GM19452 (cell line): ENCODE data around the gene BATF2.

Source experiments
- ATAC-seq: cut with Tn5 transposase; IDR thresholded peaks from one replicate; pipeline ENCODE4 v1.9.1; 2021; ENCODE audit not compliant: unreplicated experiment

BATF2 gene

DNA sequence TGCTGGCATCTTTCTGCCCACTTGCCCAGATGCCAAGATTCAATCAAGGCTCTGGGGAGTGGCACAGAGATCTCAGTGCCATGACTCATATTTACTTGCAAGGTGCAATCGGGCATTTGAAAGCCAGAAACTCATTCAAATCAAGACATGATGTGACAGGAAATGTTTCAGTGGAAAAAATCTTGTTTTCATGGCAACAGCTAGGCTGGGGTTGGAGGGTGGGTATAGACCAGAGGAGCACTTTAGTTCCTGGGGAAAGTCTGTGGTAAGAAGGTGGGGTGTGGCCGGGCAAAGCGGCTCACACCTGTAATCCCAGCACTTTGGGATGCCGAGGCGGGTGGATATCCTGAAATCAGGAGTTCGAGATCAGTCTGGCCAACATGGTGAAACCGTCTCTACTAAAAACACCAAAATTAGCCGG, 26.0 kb downstream of the BATF2 start:
- no peak for ATAC-seq

DNA sequence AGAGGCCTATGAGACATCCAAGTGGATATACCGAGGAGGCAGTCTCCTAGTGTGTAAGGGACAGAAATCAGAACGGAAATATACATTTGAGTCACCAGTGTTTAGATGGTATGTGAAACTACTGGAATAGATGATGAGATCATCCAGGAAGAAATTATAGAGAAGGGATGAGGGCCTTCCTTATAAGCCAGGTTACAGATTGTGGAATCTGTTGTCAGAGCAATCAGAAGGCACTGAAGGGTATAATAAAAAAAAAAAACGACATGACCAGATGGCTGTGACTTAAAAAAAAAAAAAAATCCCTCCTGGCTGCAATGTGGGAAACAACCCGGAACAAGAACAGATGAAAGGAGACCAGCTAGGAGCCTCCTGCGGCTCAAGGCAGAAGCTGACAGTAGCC, 27.6 kb downstream of the BATF2 start:
- no peak for ATAC-seq

DNA sequence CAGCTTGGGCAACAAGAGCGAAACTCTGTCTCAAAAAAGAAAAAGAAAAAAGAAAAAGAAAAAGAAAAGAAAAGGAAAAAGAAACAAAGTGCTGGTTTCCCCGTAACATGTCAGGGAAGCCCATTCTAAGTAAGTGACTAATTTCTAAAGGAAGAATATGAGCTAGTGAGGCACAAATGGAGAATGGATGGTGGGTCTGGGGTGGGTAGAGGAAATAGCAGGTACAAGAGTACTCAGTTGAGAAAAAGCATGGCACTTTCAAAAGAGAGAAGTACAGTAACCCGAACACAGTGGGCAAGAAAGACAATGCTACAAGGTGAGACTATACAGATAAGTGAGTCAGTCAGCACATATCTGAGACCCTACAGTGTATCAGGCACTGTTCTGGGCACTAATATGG, 29.4 kb downstream of the BATF2 start:
- no peak for ATAC-seq

DNA sequence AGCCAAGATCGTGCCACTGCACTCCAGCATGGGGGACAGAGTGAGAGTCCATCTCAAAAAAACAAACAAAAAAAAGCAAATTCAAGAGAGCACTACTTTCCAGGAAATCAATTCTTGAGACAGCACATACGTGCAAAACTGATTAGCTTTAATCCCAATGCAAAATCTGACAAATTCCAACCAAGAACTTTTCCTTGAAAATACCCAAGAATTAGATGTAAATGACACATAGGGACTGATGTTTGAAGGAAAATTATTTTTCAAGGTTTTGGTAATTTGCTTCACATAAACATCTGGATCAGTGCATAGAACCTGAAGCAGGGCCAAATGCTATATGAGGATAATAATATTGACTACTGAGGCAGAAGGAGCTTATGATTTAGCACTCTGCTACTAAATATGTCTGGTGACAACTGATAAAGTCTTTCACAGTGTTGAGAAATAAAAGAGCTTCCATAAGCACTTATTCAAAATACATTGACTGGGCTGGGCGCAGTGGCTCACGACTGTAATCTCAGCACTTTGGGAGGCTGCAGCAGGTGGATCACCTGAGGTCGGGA, 33.6 kb downstream of the BATF2 start:
- no peak for ATAC-seq

DNA sequence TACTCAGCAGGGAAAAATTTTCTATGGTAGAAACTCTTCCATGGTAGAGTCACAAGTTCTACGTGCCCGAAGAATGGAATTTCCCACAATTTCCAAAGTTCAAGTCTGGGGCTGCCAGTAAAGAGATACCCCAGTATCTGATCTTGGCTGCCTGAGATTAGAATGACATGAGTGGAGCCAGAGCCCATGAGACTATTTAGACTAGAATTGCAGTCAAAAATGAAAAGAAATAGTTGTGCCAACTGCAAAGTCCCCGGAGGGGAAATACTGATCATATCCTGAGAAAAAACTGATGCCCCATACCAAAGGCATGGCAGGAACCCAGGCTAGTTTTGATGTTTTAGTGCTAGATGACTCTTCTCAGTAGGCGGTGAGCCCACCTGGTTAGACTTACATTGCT, 36.1 kb downstream of the BATF2 start:
- no peak for ATAC-seq

DNA sequence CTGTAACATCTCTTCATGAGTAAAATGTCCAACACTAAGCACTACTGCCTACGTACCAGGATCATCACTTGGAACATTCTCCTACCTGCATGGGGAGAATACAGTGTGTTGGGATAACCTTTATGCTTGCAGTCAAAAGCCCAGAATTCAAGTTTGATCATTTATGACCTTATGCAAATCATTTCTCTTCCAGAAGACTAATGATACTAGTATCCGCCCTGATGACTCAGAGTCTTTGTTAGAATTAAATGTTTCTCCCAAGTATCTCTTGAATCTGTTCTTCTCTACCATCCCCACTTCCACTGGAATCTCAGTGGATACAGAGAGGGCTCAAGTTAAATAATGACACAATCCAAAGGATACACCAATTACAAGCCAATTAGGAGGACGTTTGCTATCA, 37.3 kb downstream of the BATF2 start:
- ATAC-seq, result no peak

DNA sequence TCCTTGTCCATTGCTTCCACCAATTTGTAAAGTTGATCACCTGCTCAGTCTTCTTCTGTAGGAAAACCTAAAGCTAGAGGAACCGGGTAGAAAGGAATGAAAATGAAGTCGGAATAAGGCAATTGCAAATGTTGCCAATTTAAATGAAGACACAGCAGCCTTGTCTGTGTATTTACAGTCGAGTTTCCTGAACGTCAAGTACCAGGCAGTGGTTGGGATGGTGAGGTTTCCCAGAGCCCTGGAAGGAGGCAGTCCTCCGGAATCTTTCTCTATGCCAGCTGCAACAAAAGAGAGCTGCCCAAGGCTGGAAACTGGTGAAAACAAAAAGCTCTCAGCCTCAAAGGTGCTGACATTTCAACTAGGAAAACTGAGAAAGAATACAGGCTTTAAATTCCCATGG, 42.6 kb downstream of the BATF2 start:
- no peak for ATAC-seq

DNA sequence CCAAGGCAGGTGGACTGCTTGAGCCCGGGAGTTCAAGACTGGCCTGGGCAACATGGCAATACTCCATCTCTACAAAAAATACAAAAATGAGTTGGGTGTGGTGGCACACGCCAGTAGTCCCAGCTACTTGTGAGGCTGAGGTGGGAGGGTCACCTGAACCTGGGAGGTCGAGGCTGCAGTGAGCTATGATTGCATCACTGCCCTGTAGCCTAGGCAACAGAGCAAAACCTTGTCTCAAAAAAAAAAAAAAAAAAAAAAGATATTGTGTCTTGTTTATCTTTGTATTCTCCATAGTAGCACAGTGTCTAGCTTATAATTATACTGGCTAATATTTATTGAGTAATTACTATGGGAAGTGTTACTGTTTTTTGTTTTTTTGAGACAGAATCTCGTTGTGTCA, 45.2 kb downstream of the BATF2 start:
- ATAC-seq, result no peak

DNA sequence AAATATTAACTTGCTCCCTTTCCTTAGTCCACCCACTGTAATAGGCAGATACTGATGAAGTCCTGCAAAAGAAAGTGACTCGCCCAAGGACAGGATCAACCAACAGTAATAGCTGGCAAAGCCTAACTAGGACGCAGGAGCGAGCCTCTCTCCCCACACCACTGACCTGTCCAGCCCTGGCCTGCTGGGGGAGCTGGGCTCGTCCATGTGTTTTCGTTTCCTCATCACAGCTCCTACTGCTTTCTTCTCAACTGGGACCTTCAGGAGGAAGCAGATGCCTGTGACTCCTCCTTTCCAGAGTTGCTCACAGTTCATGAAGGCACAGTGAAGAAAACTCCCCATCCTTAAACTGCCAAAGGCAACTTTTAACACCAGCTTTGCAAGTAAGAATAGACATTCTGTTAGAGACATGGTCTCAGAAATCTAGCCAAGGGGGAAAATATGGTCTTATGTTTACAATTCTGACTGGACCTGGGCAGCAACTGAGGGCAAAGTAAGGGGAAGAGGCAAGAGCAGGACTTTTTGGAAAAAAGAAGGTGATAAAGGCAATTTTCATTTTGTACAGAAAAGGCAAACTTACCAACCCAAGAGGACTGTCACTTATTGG, 49.5 kb downstream of the BATF2 start:
- ATAC-seq, result no peak
